ENCODE results near the gene LPP. TPM values are rescaled to one million over a fixed set of nuclear protein-coding genes. Genes with fewer than 3 reads are reported as not detected.

The LPP gene
- total RNA-seq, 1 donor: 92.1 TPM

DNA sequence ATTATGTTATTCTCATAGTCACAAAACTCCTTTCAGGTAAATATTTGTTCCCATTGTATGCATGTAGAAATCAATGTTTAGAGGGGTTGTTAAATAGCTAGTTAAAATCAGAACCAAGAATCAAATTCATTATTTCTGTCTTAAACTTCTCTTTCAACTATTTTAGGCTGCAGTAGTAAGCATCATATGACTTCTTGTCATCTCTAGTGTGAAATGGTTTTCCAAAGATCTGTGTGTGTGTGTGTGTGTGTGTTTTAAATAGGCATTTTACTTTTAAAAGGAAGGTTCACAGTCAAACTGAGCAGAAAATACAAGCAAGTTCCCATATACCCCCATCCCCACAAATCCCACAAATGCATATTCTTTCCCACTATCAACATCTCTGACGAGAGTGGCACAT lies 506.5 kb downstream of the LPP start:
- H3K4me3 ChIP-seq (ENCODE audit: low read depth, low read length): no peak overlapping the region
- TF ChIP-seq, protein P1, sequence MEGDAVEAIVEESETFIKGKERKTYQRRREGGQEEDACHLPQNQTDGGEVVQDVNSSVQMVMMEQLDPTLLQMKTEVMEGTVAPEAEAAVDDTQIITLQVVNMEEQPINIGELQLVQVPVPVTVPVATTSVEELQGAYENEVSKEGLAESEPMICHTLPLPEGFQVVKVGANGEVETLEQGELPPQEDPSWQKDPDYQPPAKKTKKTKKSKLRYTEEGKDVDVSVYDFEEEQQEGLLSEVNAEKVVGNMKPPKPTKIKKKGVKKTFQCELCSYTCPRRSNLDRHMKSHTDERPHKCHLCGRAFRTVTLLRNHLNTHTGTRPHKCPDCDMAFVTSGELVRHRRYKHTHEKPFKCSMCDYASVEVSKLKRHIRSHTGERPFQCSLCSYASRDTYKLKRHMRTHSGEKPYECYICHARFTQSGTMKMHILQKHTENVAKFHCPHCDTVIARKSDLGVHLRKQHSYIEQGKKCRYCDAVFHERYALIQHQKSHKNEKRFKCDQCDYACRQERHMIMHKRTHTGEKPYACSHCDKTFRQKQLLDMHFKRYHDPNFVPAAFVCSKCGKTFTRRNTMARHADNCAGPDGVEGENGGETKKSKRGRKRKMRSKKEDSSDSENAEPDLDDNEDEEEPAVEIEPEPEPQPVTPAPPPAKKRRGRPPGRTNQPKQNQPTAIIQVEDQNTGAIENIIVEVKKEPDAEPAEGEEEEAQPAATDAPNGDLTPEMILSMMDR (IDR thresholded peaks at IDR 0.05; ENCODE audit: insufficient read depth, low read length): no peak

GRCh38 chr3:188661806-188662205 lies 507.8 kb downstream of the LPP start:
- H3K4me3 ChIP-seq (ENCODE audit: low read depth, low read length): no peak overlapping the region
- TF ChIP-seq, protein P1 (IDR thresholded peaks at IDR 0.05; ENCODE audit: insufficient read depth, low read length): no peak
- no peak for DNase-seq (ENCODE audit: low read depth)

More for the DNA sequence above, 506.5 kb downstream of the LPP start:
- no peak for DNase-seq (ENCODE audit: low read depth)

GRCh38 chr3:188662214-188662613 lies 508.3 kb downstream of the LPP start:
- H3K4me3 ChIP-seq (ENCODE audit: low read depth, low read length): no peak overlapping the region
- DNase-seq (ENCODE audit: low read depth): no peak
- TF ChIP-seq, protein P1 (IDR thresholded peaks at IDR 0.05; ENCODE audit: insufficient read depth, low read length): no peak

- no peak overlapping the region for H3K4me3 ChIP-seq (ENCODE audit: low read depth, low read length)
- no peak for DNase-seq (ENCODE audit: low read depth)
- TF ChIP-seq, protein P1 (IDR thresholded peaks at IDR 0.05; ENCODE audit: insufficient read depth, low read length): no peak
Measured at GRCh38 chr3:188662795-188663194, 508.8 kb downstream of the LPP start.

GRCh38 chr3:188663839-188664238 lies 509.9 kb downstream of the LPP start:
- no peak overlapping the region for H3K4me3 ChIP-seq (ENCODE audit: low read depth, low read length)
- no peak for DNase-seq (ENCODE audit: low read depth)
- TF ChIP-seq, protein P1 (IDR thresholded peaks at IDR 0.05; ENCODE audit: insufficient read depth, low read length): no peak

GRCh38 chr3:188664795-188665194 lies 510.8 kb downstream of the LPP start:
- no peak for DNase-seq (ENCODE audit: low read depth)
- TF ChIP-seq, protein P1 (IDR thresholded peaks at IDR 0.05; ENCODE audit: insufficient read depth, low read length): no peak

GRCh38 chr3:188667926-188668325 lies 514.0 kb downstream of the LPP start:
- no peak overlapping the region for H3K4me3 ChIP-seq (ENCODE audit: low read depth, low read length)
- no peak for DNase-seq (ENCODE audit: low read depth)
- TF ChIP-seq, protein P1 (IDR thresholded peaks at IDR 0.05; ENCODE audit: insufficient read depth, low read length): no peak

More at GRCh38 chr3:188664795-188665194, 510.8 kb downstream of the LPP start:
- H3K4me3 ChIP-seq (ENCODE audit: low read depth, low read length): no peak overlapping the region

Data from fibroblast of the aortic adventitia (primary cell).